GM12878 (cell line): ENCODE results near the gene AK8. TPM values are rescaled to one million over a fixed set of nuclear protein-coding genes. Genes with fewer than 3 reads are reported as not detected.

ENCODE experiments used
- ATAC-seq: fragments of 200-7000 bp; cut with Tn5 transposase; 3 replicates; pipeline ENCODE4 v1.9.1; 2020; ENCODE audit warnings: mild to moderate bottlenecking, moderate library complexity
- BruUV-seq: library from RNA; stranded (reverse); fragments of 400-500 nt; replicated peaks from 2 replicates; lab custom pipeline; 2021; lab: Mats Ljungman, UMichigan
- CTCF ChIA-PET: fragments of 300-600 bp; sonication (Branson Sonifier 250); formaldehyde crosslinking; extraction: SDS; loops from one replicate; lab custom pipeline; 2021; ENCODE audit warnings: inconsistent platforms; lab: Yijun Ruan, JAX
- POLR2A ChIA-PET: fragments of 350-600 bp; formaldehyde crosslinking; extraction: SDS; loops from one replicate; lab custom pipeline; 2021; ENCODE audit warnings: inconsistent platforms; lab: Charles Lee
- RAD21 ChIA-PET: fragments of 300-600 bp; sonication (Branson Sonifier 250); formaldehyde crosslinking; loops from one replicate; lab custom pipeline; 2023; ENCODE audit warnings: antibody characterized with exemption; ENCODE audit not compliant: unreplicated experiment; lab: Charles Lee
- SMC1A ChIA-PET: fragments of 300-600 bp; sonication (Branson Sonifier 250); formaldehyde crosslinking; loops from one replicate; lab custom pipeline; 2023; ENCODE audit not compliant: unreplicated experiment, uncharacterized antibody; lab: Charles Lee
- DNase-seq: peaks from one replicate; pipeline ENCODE4 v3.0.0-alpha.2; 2011; ENCODE audit warnings: low read depth, low spot score
- FAIRE-seq: peaks from 3 replicates; lab custom pipeline; 2011; peaks lifted over from hg19 to GRCh38; lab: Jason Lieb, UNC
- H2AFZ ChIP-seq: 2 replicates; pipeline ENCODE4 v1.6.0; 2011; ENCODE audit warnings: low read depth, low read length, control low read depth; ENCODE audit not compliant: control insufficient read depth
- H3K27ac ChIP-seq: 2 replicates; pipeline ENCODE4 v1.5.1; 2011; ENCODE audit warnings: control low read depth; ENCODE audit not compliant: control insufficient read depth, insufficient read depth
- H3K27me3 ChIP-seq, 2 experiments: replicated peaks in 1 of 2; 2 replicates each; pipeline versions ENCODE4 v1.6.0 to v1.6.1; 2011; ENCODE audit warnings: low read length in 1 of 2; ENCODE audit not compliant: control insufficient read depth in 2 of 2, insufficient read depth in 2 of 2
- H3K36me3 ChIP-seq, 2 experiments: 2 replicates each; pipeline ENCODE4 v1.5.1; 2011; ENCODE audit warnings: low read length in 1 of 2; ENCODE audit not compliant: control insufficient read depth in 2 of 2, insufficient read depth in 2 of 2
- H3K4me1 ChIP-seq: 2 replicates; pipeline ENCODE4 v1.6.1; 2011; ENCODE audit warnings: mild to moderate bottlenecking, low read length, moderate library complexity, mixed read lengths; ENCODE audit not compliant: control insufficient read depth, insufficient read depth
- H3K4me2 ChIP-seq: 2 replicates; pipeline ENCODE4 v1.6.0; 2011; ENCODE audit warnings: control low read depth; ENCODE audit not compliant: control insufficient read depth, insufficient read depth
- H3K4me3 ChIP-seq: fragments of 200-600 bp; sonication (generic); 2 replicates; pipeline ENCODE4 v1.5.1; 2016
- H3K79me2 ChIP-seq: 2 replicates; pipeline ENCODE4 v1.6.0; 2011; ENCODE audit warnings: low read length; ENCODE audit not compliant: control insufficient read depth, insufficient read depth
- H3K9ac ChIP-seq: 2 replicates; pipeline ENCODE4 v1.8.0; 2011; ENCODE audit warnings: low read length, control low read depth, mixed read lengths; ENCODE audit not compliant: control insufficient read depth, insufficient read depth
- H3K9me3 ChIP-seq: replicated peaks from 3 replicates; pipeline ENCODE4 v1.5.1; 2011; ENCODE audit warnings: mild to moderate bottlenecking, low read length; ENCODE audit not compliant: control insufficient read depth, insufficient read depth
- H4K20me1 ChIP-seq: 2 replicates; pipeline ENCODE4 v1.6.0; 2011; ENCODE audit not compliant: control insufficient read depth, insufficient read depth
- BHLHE40 ChIP-seq, 2 experiments: fragments of 450-650 bp in 1 of 2; IDR thresholded peaks; 2 replicates each; pipeline ENCODE4 v1.6.1; 2011 to 2017; ENCODE audit warnings: low read depth in 2 of 2, borderline replicate concordance in 1 of 2, improper control_type of control experiment in 1 of 2, low read length in 1 of 2, mild to moderate bottlenecking in 1 of 2
- E4F1 ChIP-seq: fragments of 450-650 bp; IDR thresholded peaks from 2 replicates; pipeline ENCODE4 v1.6.1; 2018; ENCODE audit warnings: borderline replicate concordance, mild to moderate bottlenecking; ENCODE audit not compliant: partially characterized antibody
- WGBS: methylation state at CpG from one replicate; pipeline ENCODE4 v1.1.6; 2016; ENCODE audit warnings: low lambda C conversion rate; ENCODE audit not compliant: insufficient replicate concordance, insufficient coverage; ENCODE audit errors: missing lambda C conversion rate; 5-methylcytosine and 5-hydroxymethylcytosine counted together
- in situ Hi-C: fragments of 300-500 bp; cut with MboI; formaldehyde crosslinking; loops from 9 replicates; pipeline ENCODE4 v1.14.3; 2018; ENCODE audit warnings: mixed read lengths
- intact Hi-C: fragments of 100-400 bp; cut with micrococcal nuclease; formaldehyde crosslinking; loops from one replicate; pipeline ENCODE4 v1.14.2; 2022; ENCODE audit not compliant: unreplicated experiment
- polyA plus RNA-seq, 11 experiments: library from polyadenylated mRNA; depleted of rRNA in 4 of 11; unstranded in 6 of 11; stranded (reverse) in 5 of 11; fragments of >200 nt; fragmentation: Nextera tagmentation in 4 of 11; fragmentation: Illumina TruSeq in 1 of 11; extraction: Ambion mirVana in 4 of 11; extraction: Trizol in 1 of 11; gene quantifications; 1 replicate in 1 of 11; 2 replicates in 10 of 11; pipeline versions ENCODE4 v1.2.1 to v1.2.3, GENCODE V29; 2011 to 2016; ENCODE audit warnings: inconsistent platforms in 2 of 11, missing spikeins in 2 of 11, low read depth in 1 of 11
- total RNA-seq, 4 experiments: library from RNA; depleted of rRNA in 3 of 4; stranded (reverse); fragments of >200 nt in 3 of 4; fragmentation: Illumina TruSeq in 1 of 4; extraction: Trizol in 1 of 4; gene quantifications; 2 replicates each; pipeline versions ENCODE4 v1.2.1 to v1.2.3, GENCODE V29; 2013 to 2021

The AK8 gene
- total and polyA plus RNA-seq, 10 of the 15 experiments (the other 5 are each of a cell fraction or from before 2014, with no cell fraction given), result 0.03 to 0.12 (median 0.06) TPM; not detected in 5

GRCh38 chr9:132888151-132888550 is 10.1 kb upstream of the AK8 start:
- H3K4me2 ChIP-seq, result no peak overlapping the region
- peaks cover 2% of the 10 kb centered on the region in 2 experiments; a peak in 1 of 4 replicates for H3K27me3 ChIP-seq
- H3K79me2 ChIP-seq, result no peaks in the 10 kb centered on the region
- DNase-seq (no peak), ATAC-seq (peak; percentile 26; the same call in 2 of the 3 replicates), FAIRE-seq (no peak)
- RAD21 ChIA-PET, result interaction anchor here (0.6 kb wide), 1 partner anchor 52 kb away, joined by 3 read pairs; no protein-coding TSS in a partner anchor
- H3K9me3 ChIP-seq, result no peaks in the 10 kb centered on the region
- POLR2A ChIA-PET, result no interaction called here
- CTCF ChIA-PET, result interaction anchor here (2.3 kb wide), 1 partner anchor 14 kb away, joined by 8 read pairs; no protein-coding TSS in a partner anchor
- no peak overlapping the region for H3K4me3 ChIP-seq
- intact Hi-C loops (no loop called here), in situ Hi-C loops (no loop called here)
- no peak overlapping the region for H3K27ac ChIP-seq
- no peak overlapping the region for H2AFZ ChIP-seq
- H3K4me1 ChIP-seq, result no peaks in the 10 kb centered on the region
- H3K9ac ChIP-seq, result no peak overlapping the region
- 33% methylated on average over 18 of the region's 18 CpGs for WGBS
- SMC1A ChIA-PET, result no interaction called here
- no peak for TF ChIP-seq E4F1
- TF ChIP-seq BHLHE40 (IDR thresholded peaks at IDR 0.05; ENCODE audit: borderline replicate concordance in 1 of 2, low read depth in 2 of 2, low read length in 1 of 2), result peak in 1 of 2 experiments; percentile 20; a peak in 1 of 4 replicates
- BruUV-seq, result no TSS peak
- no peaks in the 10 kb centered on the region for H3K36me3 ChIP-seq
- H4K20me1 ChIP-seq, result no peaks in the 10 kb centered on the region
